ENCODE data around the gene IL37.

Gene IL37

GRCh38 chr2:112880091-112880531, 30.9 kb upstream of the IL37 start:
- Histone ChIP-seq H3K27me3 (ENCODE audit: control insufficient read depth, insufficient read depth, low read length) (no peaks in the 10 kb centered on the region), H3K9me3 (ENCODE audit: control insufficient read depth, insufficient read depth, low read length) (no peaks in the 10 kb centered on the region), H3K4me3 (ENCODE audit: low read depth, low read length) (no peak overlapping the region), H3K36me3 (ENCODE audit: control insufficient read depth, insufficient read depth, low read length) (no peaks in the 10 kb centered on the region), H3K4me1 (ENCODE audit: control insufficient read depth, insufficient read depth, low read length) (peaks cover 5% of the 10 kb centered on the region), H3K9ac (ENCODE audit: low read depth, low read length) (no peak overlapping the region)

GRCh38 chr2:112880696-112881095, 30.3 kb upstream of the IL37 start:
- Histone ChIP-seq H3K27me3 (ENCODE audit: control insufficient read depth, insufficient read depth, low read length) (no peaks in the 10 kb centered on the region), H3K4me3 (ENCODE audit: low read depth, low read length) (no peak overlapping the region), H3K36me3 (ENCODE audit: control insufficient read depth, insufficient read depth, low read length) (no peaks in the 10 kb centered on the region), H3K9me3 (ENCODE audit: control insufficient read depth, insufficient read depth, low read length) (no peaks in the 10 kb centered on the region), H3K4me1 (ENCODE audit: control insufficient read depth, insufficient read depth, low read length) (peaks cover 6% of the 10 kb centered on the region), H3K9ac (ENCODE audit: low read depth, low read length) (no peak overlapping the region)

DNA sequence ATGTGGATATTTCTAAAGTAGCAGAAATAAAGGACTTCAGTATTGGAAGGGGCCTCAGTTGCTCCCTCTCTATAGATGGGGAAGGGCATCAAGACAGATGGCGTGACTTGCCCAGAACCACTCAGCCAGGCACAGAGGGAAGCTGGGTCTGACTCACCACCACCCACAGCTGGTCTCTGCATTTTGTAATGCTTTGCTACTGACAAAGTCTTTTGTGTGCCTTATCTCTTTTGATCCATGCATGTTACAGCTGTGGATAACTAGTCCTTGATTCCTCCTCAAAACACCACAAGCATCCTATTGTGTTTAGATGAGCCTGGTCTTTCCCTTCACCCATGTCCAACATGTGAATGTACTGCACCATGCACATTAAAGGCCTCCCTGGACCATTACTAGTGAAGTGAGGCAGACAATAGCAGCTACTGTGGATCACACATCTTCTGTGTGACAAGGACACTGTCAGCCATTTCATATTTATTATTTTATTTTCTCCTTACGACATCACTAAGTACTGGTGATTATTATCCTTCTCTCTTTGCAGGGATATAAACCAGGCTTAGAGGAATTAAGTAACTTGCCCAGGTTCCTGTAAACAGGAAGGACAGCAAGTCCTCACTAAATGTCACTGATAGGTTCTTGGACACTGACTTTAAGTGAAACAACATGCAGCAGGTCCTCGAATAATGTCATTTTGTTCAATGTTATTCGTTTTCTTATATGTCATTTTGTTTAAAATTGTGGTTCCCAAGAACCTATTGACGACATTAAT, 29.6 kb upstream of the IL37 start:
- Histone ChIP-seq H3K9me3 (ENCODE audit: control insufficient read depth, insufficient read depth, low read length) (no peaks in the 10 kb centered on the region), H3K36me3 (ENCODE audit: control insufficient read depth, insufficient read depth, low read length) (no peaks in the 10 kb centered on the region), H3K4me1 (ENCODE audit: control insufficient read depth, insufficient read depth, low read length) (peaks cover 6% of the 10 kb centered on the region), H3K27me3 (ENCODE audit: control insufficient read depth, insufficient read depth, low read length) (no peaks in the 10 kb centered on the region), H3K9ac (ENCODE audit: low read depth, low read length) (no peak overlapping the region), H3K4me3 (ENCODE audit: low read depth, low read length) (no peak overlapping the region)

DNA sequence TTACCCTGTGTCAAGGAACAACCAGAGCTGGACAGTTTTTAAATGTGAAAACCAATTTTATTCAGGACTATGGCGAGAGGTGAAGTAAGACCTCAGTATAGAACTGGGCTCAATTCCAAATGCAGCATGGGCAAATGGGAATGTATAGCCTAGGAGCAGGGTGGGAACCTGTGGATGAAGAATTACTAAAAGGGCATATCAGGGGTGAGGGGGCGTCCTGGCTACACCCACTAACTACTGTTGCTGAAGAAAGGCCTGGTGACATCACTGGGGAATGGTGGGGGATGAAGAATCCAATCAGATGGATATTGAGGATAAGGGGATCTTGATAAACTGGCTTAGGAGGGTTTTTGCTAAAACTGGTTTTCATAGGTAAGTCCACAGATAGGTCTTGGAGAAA, 27.3 kb upstream of the IL37 start:
- no peaks in the 10 kb centered on the region for H3K9me3 ChIP-seq (ENCODE audit: control insufficient read depth, insufficient read depth, low read length)
- no peaks in the 10 kb centered on the region for H3K36me3 ChIP-seq (ENCODE audit: control insufficient read depth, insufficient read depth, low read length)
- H3K27me3 ChIP-seq (ENCODE audit: control insufficient read depth, insufficient read depth, low read length) = no peaks in the 10 kb centered on the region
- H3K4me3 ChIP-seq (ENCODE audit: low read depth, low read length) = no peak overlapping the region
- H3K4me1 ChIP-seq (ENCODE audit: control insufficient read depth, insufficient read depth, low read length) = peaks cover 6% of the 10 kb centered on the region
- H3K9ac ChIP-seq (ENCODE audit: low read depth, low read length) = no peak overlapping the region

DNA sequence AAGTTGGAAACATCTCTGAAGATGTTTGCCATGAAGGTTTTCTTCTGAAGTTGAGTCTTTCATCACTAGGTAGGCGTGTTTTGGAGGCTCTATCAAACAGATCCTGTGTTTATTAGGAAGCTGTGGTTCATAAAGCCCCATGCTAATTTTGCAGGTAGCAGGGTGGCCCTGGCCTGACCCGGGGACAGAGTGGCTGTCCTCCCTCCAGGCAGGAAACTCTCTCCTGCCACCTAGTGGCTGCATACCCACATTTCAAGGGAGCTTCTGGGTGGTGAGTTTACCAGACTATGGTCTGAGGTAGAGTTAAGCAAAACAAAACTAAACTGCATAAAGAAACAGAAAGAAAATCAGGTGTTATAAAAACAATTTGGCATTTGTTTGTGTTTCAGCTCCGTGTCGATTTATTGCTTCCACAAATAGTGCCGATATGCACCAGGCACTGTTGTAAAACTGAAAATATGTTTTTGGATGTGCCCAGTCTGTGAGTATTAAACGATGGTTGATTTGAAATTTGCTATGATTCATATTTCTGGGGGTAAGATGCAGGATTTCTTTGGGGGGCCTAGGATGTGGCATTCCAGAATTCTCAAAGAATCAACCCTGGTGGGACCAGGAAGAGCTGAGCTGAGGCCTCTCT, 26.0 kb upstream of the IL37 start:
- peaks cover 6% of the 10 kb centered on the region for H3K4me1 ChIP-seq (ENCODE audit: control insufficient read depth, insufficient read depth, low read length)
- H3K9ac ChIP-seq (ENCODE audit: low read depth, low read length) = no peak overlapping the region
- no peaks in the 10 kb centered on the region for H3K9me3 ChIP-seq (ENCODE audit: control insufficient read depth, insufficient read depth, low read length)
- H3K36me3 ChIP-seq (ENCODE audit: control insufficient read depth, insufficient read depth, low read length) = no peaks in the 10 kb centered on the region
- H3K27me3 ChIP-seq (ENCODE audit: control insufficient read depth, insufficient read depth, low read length) = no peaks in the 10 kb centered on the region
- no peak overlapping the region for H3K4me3 ChIP-seq (ENCODE audit: low read depth, low read length)

DNA sequence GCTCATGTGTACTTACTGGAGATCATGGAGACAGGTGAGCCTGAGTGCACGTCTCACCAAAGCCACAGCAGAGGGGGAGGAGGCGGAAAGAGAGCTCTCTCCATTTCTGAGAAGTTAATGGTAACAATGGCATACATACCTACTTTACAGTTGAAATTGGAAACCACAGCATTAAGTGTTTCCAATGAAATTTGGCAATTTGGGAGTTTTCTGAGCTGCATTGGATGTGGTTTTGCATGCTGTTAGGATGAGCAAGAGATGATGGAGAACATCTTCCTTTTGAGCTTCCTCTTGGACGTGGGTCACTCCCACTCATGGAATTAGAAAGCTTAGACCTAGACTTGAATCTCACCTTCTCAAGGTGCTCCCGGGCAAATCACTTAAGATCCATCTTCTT, 25.5 kb upstream of the IL37 start:
- Histone ChIP-seq H3K9me3 (ENCODE audit: control insufficient read depth, insufficient read depth, low read length) (no peaks in the 10 kb centered on the region), H3K4me1 (ENCODE audit: control insufficient read depth, insufficient read depth, low read length) (peaks cover 6% of the 10 kb centered on the region), H3K9ac (ENCODE audit: low read depth, low read length) (no peak overlapping the region), H3K27me3 (ENCODE audit: control insufficient read depth, insufficient read depth, low read length) (no peaks in the 10 kb centered on the region), H3K36me3 (ENCODE audit: control insufficient read depth, insufficient read depth, low read length) (no peaks in the 10 kb centered on the region), H3K4me3 (ENCODE audit: low read depth, low read length) (no peak overlapping the region)

- Histone ChIP-seq H3K9ac (ENCODE audit: low read depth, low read length) (no peak overlapping the region), H3K36me3 (ENCODE audit: control insufficient read depth, insufficient read depth, low read length) (no peaks in the 10 kb centered on the region), H3K27me3 (ENCODE audit: control insufficient read depth, insufficient read depth, low read length) (no peaks in the 10 kb centered on the region), H3K4me3 (ENCODE audit: low read depth, low read length) (no peak overlapping the region), H3K9me3 (ENCODE audit: control insufficient read depth, insufficient read depth, low read length) (no peaks in the 10 kb centered on the region), H3K4me1 (ENCODE audit: control insufficient read depth, insufficient read depth, low read length) (peaks cover 6% of the 10 kb centered on the region)
These were observed 24.7 kb upstream of the IL37 start for GRCh38 chr2:112886291-112886690.

DNA sequence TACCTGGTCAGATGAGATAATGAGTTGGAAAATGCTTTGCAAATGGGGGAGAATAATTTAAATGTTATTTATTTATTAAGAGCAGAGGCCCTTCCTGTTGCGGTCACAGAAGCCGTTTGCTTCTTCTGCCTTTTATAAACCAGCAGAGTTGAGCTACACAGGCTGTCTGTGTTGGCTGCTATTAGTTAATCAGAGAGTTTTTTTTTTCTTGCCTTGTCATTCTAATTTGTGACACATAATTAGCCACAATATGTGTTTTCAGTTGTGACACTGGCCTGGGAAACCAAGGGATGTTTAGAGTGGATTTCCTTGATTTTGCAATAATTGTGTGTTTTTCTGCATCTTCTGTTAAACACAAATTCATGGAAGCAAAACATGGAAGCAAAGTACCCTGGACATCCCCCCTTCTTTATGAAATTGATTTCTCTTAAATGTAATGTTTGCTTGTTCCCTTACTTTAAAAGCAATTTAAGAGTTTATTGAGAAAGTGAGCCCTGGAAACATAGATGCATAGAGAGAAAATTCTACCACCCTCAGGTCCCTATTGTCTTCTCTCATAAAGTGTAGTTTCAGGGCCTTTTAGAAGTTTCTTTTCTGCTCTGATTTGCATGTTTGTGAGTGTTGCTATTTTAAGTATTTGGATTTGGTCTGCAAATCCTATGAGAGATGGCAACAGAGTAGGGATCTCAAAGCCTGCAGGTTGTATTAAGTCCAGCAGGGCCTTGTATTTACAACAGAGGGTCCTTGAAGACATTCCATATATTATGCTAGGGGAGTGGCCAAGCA, 22.8 kb upstream of the IL37 start:
- Histone ChIP-seq H3K4me1 (ENCODE audit: control insufficient read depth, insufficient read depth, low read length) (peaks cover 6% of the 10 kb centered on the region), H3K9ac (ENCODE audit: low read depth, low read length) (no peak overlapping the region), H3K4me3 (ENCODE audit: low read depth, low read length) (no peak overlapping the region), H3K27me3 (ENCODE audit: control insufficient read depth, insufficient read depth, low read length) (no peaks in the 10 kb centered on the region), H3K36me3 (ENCODE audit: control insufficient read depth, insufficient read depth, low read length) (no peaks in the 10 kb centered on the region), H3K9me3 (ENCODE audit: control insufficient read depth, insufficient read depth, low read length) (no peaks in the 10 kb centered on the region)

DNA sequence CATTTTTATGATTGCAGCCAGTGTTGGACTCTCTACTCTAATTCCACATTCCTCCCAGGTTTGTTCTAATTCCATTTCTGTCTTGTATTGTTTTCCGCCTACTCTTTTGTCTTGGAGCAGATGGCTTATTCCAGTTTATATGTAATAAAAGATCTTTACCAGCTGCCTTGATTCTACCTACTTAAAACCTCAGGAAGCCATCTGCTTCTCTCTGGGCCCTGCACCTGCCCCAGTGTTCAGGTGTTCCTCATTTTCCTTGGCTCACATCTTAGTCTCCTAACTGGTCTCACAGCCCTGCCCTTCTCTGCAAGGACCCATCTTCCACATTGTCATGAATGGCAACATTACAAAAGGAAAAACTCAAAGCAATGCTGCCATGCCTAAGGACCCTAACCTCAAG, 21.0 kb upstream of the IL37 start:
- H3K4me1 ChIP-seq (ENCODE audit: control insufficient read depth, insufficient read depth, low read length) = peaks cover 2% of the 10 kb centered on the region

DNA sequence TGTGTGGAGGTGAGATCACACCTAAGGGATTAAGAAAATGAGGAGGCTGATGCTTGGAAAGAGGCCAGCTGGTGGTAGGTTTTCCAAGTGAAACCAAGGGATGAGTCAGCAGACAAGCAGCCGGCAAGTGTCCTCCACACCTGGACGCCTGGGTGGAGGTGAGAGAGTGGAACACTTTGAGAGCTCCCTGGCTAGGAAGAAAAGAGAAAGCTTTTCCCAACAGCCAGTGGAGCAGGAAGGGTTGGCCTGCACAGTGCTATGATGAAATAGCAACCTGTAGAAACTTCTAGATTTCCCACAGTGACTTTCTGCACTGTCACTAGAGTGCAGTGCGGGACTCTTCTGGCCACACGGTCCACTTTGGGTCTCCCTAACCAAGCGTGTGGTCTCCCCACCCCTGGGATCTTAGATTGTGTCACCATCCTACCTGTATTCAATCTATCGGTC, 19.6 kb upstream of the IL37 start:
- Histone ChIP-seq H3K4me3 (ENCODE audit: low read depth, low read length) (no peak overlapping the region), H3K4me1 (ENCODE audit: control insufficient read depth, insufficient read depth, low read length) (no peaks in the 10 kb centered on the region)

More for the DNA sequence above, 21.0 kb upstream of the IL37 start:
- H3K9ac ChIP-seq (ENCODE audit: low read depth, low read length) = no peak overlapping the region
- H3K36me3 ChIP-seq (ENCODE audit: control insufficient read depth, insufficient read depth, low read length) = no peaks in the 10 kb centered on the region
- no peaks in the 10 kb centered on the region for H3K9me3 ChIP-seq (ENCODE audit: control insufficient read depth, insufficient read depth, low read length)
- H3K27me3 ChIP-seq (ENCODE audit: control insufficient read depth, insufficient read depth, low read length) = no peaks in the 10 kb centered on the region
- H3K4me3 ChIP-seq (ENCODE audit: low read depth, low read length) = no peak overlapping the region

GRCh38 chr2:112893752-112894151, 17.2 kb upstream of the IL37 start:
- Histone ChIP-seq H3K4me1 (ENCODE audit: control insufficient read depth, insufficient read depth, low read length) (no peaks in the 10 kb centered on the region), H3K36me3 (ENCODE audit: control insufficient read depth, insufficient read depth, low read length) (no peaks in the 10 kb centered on the region), H3K27me3 (ENCODE audit: control insufficient read depth, insufficient read depth, low read length) (no peaks in the 10 kb centered on the region), H3K9me3 (ENCODE audit: control insufficient read depth, insufficient read depth, low read length) (no peaks in the 10 kb centered on the region), H3K4me3 (ENCODE audit: low read depth, low read length) (no peak overlapping the region), H3K9ac (ENCODE audit: low read depth, low read length) (no peak overlapping the region)

More for the DNA sequence above, 19.6 kb upstream of the IL37 start:
- Histone ChIP-seq H3K9me3 (ENCODE audit: control insufficient read depth, insufficient read depth, low read length) (no peaks in the 10 kb centered on the region), H3K36me3 (ENCODE audit: control insufficient read depth, insufficient read depth, low read length) (no peaks in the 10 kb centered on the region), H3K27me3 (ENCODE audit: control insufficient read depth, insufficient read depth, low read length) (no peaks in the 10 kb centered on the region), H3K9ac (ENCODE audit: low read depth, low read length) (no peak overlapping the region)
